Suprapubic skin (tissue), 3 donors: Measurements from ENCODE around the gene HDGF.

Experiments used
- POLR2A ChIP-seq, 2 donors: fragments of 450-650 bp; IDR thresholded peaks; one replicate each; pipeline ENCODE4 v1.6.1; 2017; ENCODE audit warnings: antibody characterized with exemption in 2 of 2, mild to moderate bottlenecking in 2 of 2, moderate library complexity in 2 of 2
- TF ChIP-seq, protein P1 (sequence below), 2 donors: fragments of 200-600 bp in 1 of 2; fragments of 450-650 bp in 1 of 2; sonication (generic) in 1 of 2; IDR thresholded peaks; one replicate each; pipeline ENCODE4 v1.5.1; 2016 to 2019; ENCODE audit warnings: antibody characterized with exemption in 2 of 2, mild to moderate bottlenecking in 1 of 2, moderate library complexity in 1 of 2

- TF ChIP-seq, protein P1, sequence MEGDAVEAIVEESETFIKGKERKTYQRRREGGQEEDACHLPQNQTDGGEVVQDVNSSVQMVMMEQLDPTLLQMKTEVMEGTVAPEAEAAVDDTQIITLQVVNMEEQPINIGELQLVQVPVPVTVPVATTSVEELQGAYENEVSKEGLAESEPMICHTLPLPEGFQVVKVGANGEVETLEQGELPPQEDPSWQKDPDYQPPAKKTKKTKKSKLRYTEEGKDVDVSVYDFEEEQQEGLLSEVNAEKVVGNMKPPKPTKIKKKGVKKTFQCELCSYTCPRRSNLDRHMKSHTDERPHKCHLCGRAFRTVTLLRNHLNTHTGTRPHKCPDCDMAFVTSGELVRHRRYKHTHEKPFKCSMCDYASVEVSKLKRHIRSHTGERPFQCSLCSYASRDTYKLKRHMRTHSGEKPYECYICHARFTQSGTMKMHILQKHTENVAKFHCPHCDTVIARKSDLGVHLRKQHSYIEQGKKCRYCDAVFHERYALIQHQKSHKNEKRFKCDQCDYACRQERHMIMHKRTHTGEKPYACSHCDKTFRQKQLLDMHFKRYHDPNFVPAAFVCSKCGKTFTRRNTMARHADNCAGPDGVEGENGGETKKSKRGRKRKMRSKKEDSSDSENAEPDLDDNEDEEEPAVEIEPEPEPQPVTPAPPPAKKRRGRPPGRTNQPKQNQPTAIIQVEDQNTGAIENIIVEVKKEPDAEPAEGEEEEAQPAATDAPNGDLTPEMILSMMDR (IDR thresholded peaks at IDR 0.05): no peak
- TF ChIP-seq POLR2A (IDR thresholded peaks at IDR 0.05): no peak
These were observed 17.4 kb downstream of the HDGF start for GRCh38 chr1:156733989-156734584.
